ENCODE measurements around the gene KCNN4.

DNA sequence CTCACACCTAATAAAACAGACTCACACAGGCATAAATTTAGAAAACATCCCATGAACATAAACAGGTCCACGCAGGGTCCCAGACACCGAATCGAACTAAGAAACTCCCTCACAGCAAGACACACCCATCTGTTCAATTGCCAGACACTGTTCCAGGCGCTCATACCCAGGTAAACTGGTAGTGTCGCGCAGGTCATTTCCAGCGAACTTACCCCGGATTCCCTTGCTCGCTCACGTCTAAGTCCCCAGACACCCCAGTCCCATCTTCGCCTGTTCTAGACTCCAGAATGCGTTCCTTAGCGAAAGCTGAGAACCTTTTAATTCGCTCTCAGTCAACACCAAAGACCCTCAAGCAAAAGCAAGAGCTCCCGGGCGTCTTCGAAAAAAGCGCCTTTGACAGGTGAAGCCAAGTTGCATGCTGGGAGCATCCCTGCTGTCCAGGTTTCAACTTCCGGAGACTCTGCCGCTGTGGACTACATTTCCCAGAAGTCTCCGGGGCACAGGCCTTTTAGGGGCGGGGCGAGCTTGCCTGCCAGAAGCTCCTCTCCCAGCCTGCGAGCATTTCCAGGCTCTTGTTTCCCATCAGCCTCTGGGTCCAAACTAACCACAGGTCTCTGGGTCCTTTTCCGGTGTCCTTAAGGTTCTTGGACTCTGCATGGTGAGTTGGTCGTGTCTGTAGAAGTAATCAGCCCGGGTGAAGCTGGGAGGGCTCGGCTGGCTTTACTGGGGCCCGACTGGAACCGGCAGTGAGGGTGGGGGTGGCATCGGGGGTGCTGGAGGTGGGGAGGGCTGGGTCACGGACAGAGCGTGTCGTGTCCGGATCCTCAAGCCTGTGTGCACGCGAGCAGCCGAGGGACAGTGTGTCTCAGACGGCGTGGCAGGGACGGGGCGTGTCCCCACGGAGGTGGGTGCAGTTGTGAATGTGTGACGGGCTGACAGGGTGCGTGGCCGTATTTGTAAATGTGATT is 46.3 kb upstream of the KCNN4 start, which contains the start of gene ZNF283:
- no peak for TF ChIP-seq TARDBP (CRISPR knock-in tag; IDR thresholded peaks at IDR 0.05)
- TF ChIP-seq PLRG1 (conservative IDR thresholded peaks at IDR 0.05), result no peak
- TF ChIP-seq, protein P1, sequence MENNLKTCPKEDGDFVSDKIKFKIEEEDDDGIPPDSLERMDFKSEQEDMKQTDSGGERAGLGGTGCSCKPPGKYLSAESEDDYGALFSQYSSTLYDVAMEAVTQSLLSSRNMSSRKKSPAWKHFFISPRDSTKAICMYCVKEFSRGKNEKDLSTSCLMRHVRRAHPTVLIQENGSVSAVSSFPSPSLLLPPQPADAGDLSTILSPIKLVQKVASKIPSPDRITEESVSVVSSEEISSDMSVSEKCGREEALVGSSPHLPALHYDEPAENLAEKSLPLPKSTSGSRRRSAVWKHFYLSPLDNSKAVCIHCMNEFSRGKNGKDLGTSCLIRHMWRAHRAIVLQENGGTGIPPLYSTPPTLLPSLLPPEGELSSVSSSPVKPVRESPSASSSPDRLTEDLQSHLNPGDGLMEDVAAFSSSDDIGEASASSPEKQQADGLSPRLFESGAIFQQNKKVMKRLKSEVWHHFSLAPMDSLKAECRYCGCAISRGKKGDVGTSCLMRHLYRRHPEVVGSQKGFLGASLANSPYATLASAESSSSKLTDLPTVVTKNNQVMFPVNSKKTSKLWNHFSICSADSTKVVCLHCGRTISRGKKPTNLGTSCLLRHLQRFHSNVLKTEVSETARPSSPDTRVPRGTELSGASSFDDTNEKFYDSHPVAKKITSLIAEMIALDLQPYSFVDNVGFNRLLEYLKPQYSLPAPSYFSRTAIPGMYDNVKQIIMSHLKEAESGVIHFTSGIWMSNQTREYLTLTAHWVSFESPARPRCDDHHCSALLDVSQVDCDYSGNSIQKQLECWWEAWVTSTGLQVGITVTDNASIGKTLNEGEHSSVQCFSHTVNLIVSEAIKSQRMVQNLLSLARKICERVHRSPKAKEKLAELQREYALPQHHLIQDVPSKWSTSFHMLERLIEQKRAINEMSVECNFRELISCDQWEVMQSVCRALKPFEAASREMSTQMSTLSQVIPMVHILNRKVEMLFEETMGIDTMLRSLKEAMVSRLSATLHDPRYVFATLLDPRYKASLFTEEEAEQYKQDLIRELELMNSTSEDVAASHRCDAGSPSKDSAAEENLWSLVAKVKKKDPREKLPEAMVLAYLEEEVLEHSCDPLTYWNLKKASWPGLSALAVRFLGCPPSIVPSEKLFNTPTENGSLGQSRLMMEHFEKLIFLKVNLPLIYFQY (CRISPR knock-in tag; IDR thresholded peaks at IDR 0.05; ENCODE audit: borderline replicate concordance), result no peak
- peak; percentile 67; the same call in 1 of the 2 replicates for TF ChIP-seq SIN3A (IDR thresholded peaks at IDR 0.05; ENCODE audit: borderline replicate concordance, low read depth, low read length)
- TF ChIP-seq ZNF749 (CRISPR knock-in tag; IDR thresholded peaks at IDR 0.05; ENCODE audit: borderline replicate concordance), result no peak
- no peak for TF ChIP-seq CEBPB (IDR thresholded peaks at IDR 0.05; ENCODE audit: borderline replicate concordance, low read depth, low read length)
- no peak for TF ChIP-seq AGO1 (IDR thresholded peaks at IDR 0.05; ENCODE audit: low read depth, low read length, poor library complexity, severe bottlenecking)
- TF ChIP-seq GATAD2A (CRISPR knock-in tag; IDR thresholded peaks at IDR 0.05), result no peak
